Raji (cell line): ENCODE data around the gene KDELR1.

Experiments used
- POLR2A ChIP-seq: IDR thresholded peaks from 2 replicates; pipeline ENCODE4 v1.6.1; 2011; ENCODE audit warnings: low read depth, low read length, control low read depth; ENCODE audit not compliant: insufficient read depth

KDELR1 gene

DNA sequence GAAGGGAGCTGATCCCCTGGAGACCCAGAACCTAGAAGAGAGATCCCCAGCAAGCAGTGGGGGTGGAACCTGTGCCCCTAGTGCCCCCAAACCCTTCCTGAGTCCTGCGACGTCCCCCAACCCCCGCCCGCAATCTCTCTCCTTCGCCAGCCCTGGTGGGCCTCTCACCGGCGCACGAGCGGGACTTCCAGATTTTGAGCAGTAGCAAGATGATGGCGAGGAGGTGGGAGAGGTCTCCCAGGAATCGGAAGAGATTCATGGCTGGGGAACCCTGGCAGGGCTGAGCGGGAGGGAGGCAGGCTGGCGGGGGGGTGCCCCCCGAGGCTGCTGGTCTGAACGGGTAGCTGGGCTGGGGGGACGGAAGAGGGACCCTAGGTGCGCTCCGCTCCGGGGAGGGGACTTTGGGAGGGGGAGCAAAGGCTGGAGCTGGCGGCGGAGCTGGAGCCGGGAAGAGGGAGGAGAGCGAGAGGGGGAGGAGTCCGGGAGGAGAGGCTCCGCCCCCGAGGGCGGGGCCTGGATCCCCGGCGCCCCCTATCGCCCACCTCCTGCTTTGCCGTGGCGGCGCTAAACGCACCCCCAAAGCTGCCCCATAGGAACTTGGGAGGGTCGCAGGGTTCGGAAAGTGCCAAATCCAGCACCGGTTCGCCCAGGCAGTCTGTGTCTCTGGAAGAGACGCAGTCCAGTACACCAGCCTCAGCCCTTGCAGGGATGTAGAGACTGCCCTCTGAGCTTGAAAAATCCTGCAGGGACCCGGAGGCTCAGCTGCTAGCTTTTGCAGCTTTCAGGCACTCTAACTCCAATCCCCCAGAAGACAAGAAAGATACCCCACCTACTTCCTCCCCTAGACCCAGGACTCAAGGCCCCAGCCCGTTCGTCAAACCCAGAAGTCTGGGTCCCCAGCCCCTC, at the start of gene KDELR1:
KDELR1 (minus strand) TSS at position 452 of the 906 bp plus-strand sequence; CDS start at position 259, 193 bp downstream.
- peak; percentile 53; the same call in 1 of the 2 replicates for TF ChIP-seq POLR2A

GRCh38 chr19:48436586-48436985, 45.2 kb upstream of the KDELR1 start:
- TF ChIP-seq POLR2A, result no peak

GRCh38 chr19:48433337-48433736, 42.0 kb upstream of the KDELR1 start:
- no peak for TF ChIP-seq POLR2A

DNA sequence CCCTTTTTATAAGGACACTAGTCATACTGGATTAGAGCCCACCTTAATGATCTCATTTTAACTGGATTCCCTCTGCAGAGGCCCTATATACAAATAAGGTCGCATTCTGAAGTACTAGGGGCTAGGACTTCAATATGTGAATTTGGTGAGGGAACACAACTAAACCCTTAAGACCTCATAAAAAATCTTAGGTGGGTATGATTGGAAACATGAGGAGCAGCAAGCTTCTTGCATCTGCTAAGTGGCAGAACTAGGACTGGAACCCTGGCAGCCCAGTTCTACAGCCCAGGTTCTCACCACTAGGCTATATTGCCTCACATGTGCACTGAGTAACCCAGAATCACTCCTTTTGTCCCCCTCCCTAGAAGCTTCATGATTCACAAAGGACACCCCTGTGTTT, 37.3 kb upstream of the KDELR1 start:
- TF ChIP-seq POLR2A, result no peak

GRCh38 chr19:48424694-48425219, 33.4 kb upstream of the KDELR1 start:
- no peak for TF ChIP-seq POLR2A

DNA sequence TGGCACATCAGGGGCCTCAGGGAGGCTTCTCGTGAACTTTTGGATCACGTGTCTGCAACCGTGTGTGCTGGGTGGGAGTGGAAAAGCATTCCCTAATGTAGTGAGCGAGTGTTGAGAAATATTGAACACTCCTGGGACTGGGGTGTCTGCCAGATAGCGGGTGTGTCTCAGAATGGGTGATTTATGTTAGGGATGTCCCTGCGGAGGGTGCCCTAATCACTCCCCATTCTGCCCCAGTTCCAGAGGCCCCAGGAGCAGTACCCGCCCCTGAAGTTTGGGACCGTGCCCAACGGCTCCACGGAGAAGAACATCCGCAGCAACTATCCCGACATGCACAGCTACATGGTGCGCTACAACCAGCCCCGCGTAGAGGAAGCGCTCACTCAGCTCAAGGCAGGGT, 30.2 kb upstream of the KDELR1 start:
- TF ChIP-seq POLR2A, result no peak

- TF ChIP-seq POLR2A, result no peak
Observed at GRCh38 chr19:48419158-48419920, 28.0 kb upstream of the KDELR1 start.

- TF ChIP-seq POLR2A, result no peak
Observed at GRCh38 chr19:48418317-48419064, 27.1 kb upstream of the KDELR1 start.

- TF ChIP-seq POLR2A, result no peak
Observed at GRCh38 chr19:48417421-48417820, 26.1 kb upstream of the KDELR1 start.

DNA sequence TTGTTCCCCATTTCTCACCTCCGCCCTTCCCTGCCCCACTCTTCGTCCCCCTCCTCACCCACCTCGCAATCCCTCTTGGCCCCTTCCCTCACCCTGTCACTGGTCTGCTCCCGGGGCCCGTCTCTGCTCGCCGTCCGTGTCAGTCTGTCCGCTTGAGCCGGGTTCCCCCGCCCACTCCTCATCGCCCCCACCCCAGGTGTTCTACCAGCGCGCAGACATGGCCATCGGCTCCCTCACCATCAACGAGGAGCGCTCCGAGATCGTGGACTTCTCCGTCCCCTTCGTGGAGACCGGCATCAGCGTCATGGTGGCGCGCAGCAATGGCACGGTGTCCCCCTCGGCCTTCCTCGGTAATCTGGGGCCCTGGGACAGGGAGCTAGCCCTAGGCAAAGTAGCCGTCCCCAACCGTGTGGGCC, 24.5 kb upstream of the KDELR1 start:
- no peak for TF ChIP-seq POLR2A

DNA sequence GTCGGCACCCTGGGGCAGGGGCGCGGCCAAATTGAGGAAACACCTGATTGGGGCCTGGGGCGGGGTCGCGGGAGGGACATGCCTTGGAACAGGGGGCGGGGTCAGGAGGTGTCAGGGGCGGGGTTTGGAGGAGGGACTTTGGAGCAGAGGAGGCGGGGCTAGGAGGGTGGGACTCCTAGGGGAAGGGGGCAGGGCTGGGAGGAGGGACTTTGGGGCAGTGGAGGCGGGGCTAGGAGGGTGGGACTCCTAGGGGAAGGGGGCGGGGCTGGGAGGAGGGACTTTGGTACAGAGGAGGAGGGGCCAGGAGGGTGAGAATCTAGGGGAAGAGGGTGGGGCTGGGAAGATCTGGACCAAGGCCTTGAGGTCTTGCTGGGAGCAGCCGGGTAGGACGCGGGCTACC, 24.0 kb upstream of the KDELR1 start:
- no peak for TF ChIP-seq POLR2A

DNA sequence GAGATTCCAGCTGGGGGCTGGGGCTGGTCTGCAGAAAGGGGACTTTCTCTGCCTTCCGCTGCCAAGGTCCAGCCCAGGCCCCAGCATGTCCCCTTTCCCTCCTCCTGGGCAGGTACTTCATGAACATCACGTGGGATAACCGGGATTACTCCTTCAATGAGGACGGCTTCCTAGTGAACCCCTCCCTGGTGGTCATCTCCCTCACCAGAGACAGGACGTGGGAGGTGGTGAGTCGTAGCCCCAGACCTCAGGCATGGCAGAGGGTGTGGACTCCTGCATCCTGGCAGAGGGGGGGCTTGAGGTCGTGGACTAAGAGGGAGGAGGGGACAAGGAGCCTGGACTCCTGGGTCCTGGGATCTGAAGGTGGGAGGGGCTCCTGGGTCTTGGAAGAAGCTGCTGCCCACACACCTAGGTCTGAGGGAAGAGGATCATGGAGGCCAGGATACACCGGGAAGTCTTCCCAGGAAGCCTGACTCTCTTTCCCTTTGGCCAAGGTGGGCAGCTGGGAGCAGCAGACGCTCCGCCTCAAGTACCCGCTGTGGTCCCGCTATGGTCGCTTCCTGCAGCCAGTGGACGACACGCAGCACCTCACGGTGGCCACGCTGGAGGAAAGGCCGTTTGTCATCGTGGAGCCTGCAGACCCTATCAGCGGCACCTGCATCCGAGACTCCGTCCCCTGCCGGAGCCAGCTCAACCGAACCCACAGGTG, 22.7 kb upstream of the KDELR1 start:
- no peak for TF ChIP-seq POLR2A

DNA sequence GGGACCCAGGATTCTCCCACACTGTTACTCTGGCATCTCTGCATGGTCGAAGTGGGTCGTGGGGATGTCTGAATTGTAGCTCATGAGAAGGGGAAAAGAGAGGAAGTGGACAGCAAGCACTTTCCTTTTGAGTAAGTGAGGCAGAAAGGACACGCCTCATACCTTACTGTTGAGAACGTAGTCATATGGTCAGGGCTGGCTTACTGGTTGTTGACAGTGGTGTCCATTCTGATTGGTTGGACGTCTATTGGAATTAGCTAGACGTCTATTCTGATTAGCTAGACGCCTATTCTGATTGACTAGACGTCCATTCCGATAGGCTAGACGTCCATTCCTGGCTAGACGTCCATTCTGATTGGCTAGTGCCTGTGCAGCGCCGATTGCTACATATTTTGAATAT, 14.5 kb upstream of the KDELR1 start:
- TF ChIP-seq POLR2A, result no peak

DNA sequence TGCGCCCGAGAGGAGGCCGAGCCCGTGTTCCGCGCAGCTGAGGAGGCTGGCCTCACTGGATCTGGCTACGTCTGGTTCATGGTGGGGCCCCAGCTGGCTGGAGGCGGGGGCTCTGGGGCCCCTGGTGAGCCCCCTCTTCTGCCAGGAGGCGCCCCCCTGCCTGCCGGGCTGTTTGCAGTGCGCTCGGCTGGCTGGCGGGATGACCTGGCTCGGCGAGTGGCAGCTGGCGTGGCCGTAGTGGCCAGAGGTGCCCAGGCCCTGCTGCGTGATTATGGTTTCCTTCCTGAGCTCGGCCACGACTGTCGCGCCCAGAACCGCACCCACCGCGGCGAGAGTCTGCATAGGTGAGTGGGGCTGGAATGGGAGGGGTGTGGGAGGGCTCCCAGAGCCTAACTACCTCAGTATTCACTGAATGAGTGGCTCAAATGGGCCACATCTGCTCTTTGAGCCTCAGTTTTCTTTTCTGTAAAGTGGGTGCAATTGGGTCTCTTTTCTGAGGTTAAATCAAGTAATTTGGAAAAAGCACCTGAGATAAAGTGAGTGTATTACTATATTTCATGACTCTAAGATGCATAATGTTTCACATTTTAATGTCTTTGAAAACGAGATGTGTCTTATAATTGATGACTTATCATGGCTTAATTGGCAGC, 13.8 kb upstream of the KDELR1 start:
- no peak for TF ChIP-seq POLR2A

DNA sequence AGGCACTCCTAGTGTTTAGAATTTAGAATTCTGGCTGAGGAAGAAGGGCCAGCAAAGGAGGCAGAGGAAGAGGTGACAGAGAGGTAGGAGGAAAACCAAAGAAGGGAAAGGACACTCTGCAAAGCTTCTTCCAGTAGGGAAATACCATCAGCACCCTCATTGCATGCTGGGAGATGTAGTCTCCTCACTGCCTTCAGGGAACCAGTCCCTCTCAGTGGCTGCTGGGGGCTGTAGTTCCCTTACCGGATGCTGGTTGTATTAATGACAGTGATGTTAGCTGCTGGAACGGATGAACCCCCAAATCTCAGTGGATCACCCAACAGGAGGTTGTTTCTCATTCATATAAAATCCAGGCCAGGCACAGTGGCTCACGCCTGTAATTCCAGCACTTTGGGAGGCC, 12.3 kb upstream of the KDELR1 start:
- TF ChIP-seq POLR2A, result peak; percentile 39; the same call in 1 of the 2 replicates

GRCh38 chr19:48401287-48401686, 9.9 kb upstream of the KDELR1 start:
- TF ChIP-seq POLR2A, result no peak
